Ovary (tissue), 9 donors: ENCODE measurements around the gene GSG1L. TPM values are rescaled to one million over a fixed set of nuclear protein-coding genes. Genes with fewer than 3 reads are reported as not detected.

ENCODE experiments used
- DNase-seq, 5 donors: peaks; one replicate each; pipeline ENCODE4 v3.0.0-alpha.2; 2019 to 2020
- H3K27ac ChIP-seq, 2 donors: fragments of 200-600 bp; one replicate each; pipeline versions ENCODE4 v1.5.1 to v1.8.0; 2019 to 2022
- H3K27me3 ChIP-seq: fragments of 200-600 bp; one replicate; pipeline ENCODE4 v1.8.0; 2022
- H3K36me3 ChIP-seq: fragments of 200-600 bp; sonication (generic); one replicate; pipeline ENCODE4 v1.5.1; 2019
- H3K4me1 ChIP-seq: one replicate; pipeline ENCODE4 v1.8.1; 2013; ENCODE audit warnings: mild to moderate bottlenecking, moderate library complexity; ENCODE audit not compliant: insufficient read depth
- H3K4me3 ChIP-seq: fragments of 200-600 bp; sonication (generic); one replicate; pipeline ENCODE4 v1.5.1; 2017
- H3K9me3 ChIP-seq, 2 donors: fragments of 200-600 bp in 1 of 2; sonication (generic) in 1 of 2; one replicate each; pipeline versions ENCODE4 v1.5.1 to v1.8.1; 2013 to 2019; ENCODE audit warnings: mild to moderate bottlenecking in 1 of 2, moderate library complexity in 1 of 2
- CTCF ChIP-seq, 3 donors: fragments of 450-650 bp in 2 of 3; fragments of 200-600 bp in 1 of 3; IDR thresholded peaks; one replicate each; pipeline versions ENCODE4 v1.5.1 to v1.8.0; 2016 to 2022; ENCODE audit warnings: antibody characterized with exemption in 3 of 3, mild to moderate bottlenecking in 1 of 3
- EP300 ChIP-seq: sonication (generic); formaldehyde crosslinking; IDR thresholded peaks from one replicate; pipeline ENCODE4 v1.6.1; 2017; ENCODE audit warnings: antibody characterized with exemption
- POLR2A ChIP-seq: fragments of 450-650 bp; IDR thresholded peaks from one replicate; pipeline ENCODE4 v1.6.1; 2017; ENCODE audit warnings: antibody characterized with exemption, mild to moderate bottlenecking, moderate library complexity
- WGBS, 3 donors: extraction: QIAGEN DNeasy Blood & Tissue Kit in 1 of 3; methylation state at CpG; one replicate each; pipeline versions ENCODE4 v1.1.5 to v1.1.7; 2013 to 2017; 5-methylcytosine and 5-hydroxymethylcytosine counted together
- intact Hi-C, 4 donors: fragments of 100-400 bp; cut with DNase I; formaldehyde crosslinking; loops; one replicate each; pipeline versions ENCODE4 v1.11.0 to v1.15.1; 2022 to 2023
- polyA plus RNA-seq, 2 donors: library from polyadenylated mRNA; stranded (reverse); fragments of 200-250 nt in 1 of 2; fragments of 350-450 nt in 1 of 2; fragmentation: Illumina TruSeq in 1 of 2; extraction: RNeasy Lipid Tissue Mini Kit (QIAGEN cat#74804) in 1 of 2; gene quantifications; one replicate each; pipeline ENCODE4 v1.2.3, GENCODE V29; 2013 to 2014
- total RNA-seq, 7 donors: library from RNA; depleted of rRNA in 2 of 7; stranded (reverse); fragments of >200 nt in 2 of 7; fragmentation: NEBNext Ultra II Directional in 3 of 7; extraction: Animal tissue kit (Norgen Biotek cat#: 25700) in 3 of 7; gene quantifications; one replicate each; pipeline versions ENCODE4 v1.1.0 to v1.2.4, GENCODE V29; 2016 to 2023
- donor health status: DM: no; HTN: no; CAD: no; lungs with moderate emphysema.
- donor health status: DM: no; HTN: no; CAD: no.
- donor health status: Bipolar disorder and iron deficiency.
- donor health status: DM: yes; HTN: yes; CAD: no.
- donor health status: DM: no; HTN: no; CAD: no.
- donor health status: DM: yes; HTN: yes; CAD: no.

The GSG1L gene
- total and polyA plus RNA-seq, 9 donors, result 0.30 to 1.1 (median 0.46) TPM; not detected in 4

- H3K4me3 ChIP-seq, result no peak overlapping the region
- no peaks in the 10 kb centered on the region for H3K9me3 ChIP-seq
- H3K27ac ChIP-seq, result no peak overlapping the region
- TF ChIP-seq POLR2A (no peak), EP300 (no peak), CTCF (IDR thresholded peaks at IDR 0.05) (no peak)
- H3K27me3 ChIP-seq, result no peaks in the 10 kb centered on the region
- no peaks in the 10 kb centered on the region for H3K4me1 ChIP-seq
- WGBS, 3 donors, result 25 to 54% (median 29%) methylated on average over 15 of the region's 15 CpGs
- no peaks in the 10 kb centered on the region for H3K36me3 ChIP-seq
- no peak for DNase-seq
- intact Hi-C loops, result loop anchor here in 1 of 4 donors (10.0 kb wide), 1 partner anchor 60 kb away; no protein-coding TSS in a partner anchor
Observed at GRCh38 chr16:28064706-28065249, 1.3 kb upstream of the GSG1L start.

- H3K36me3 ChIP-seq, result no peaks in the 10 kb centered on the region
- H3K4me1 ChIP-seq, result no peaks in the 10 kb centered on the region
- no peaks in the 10 kb centered on the region for H3K9me3 ChIP-seq
- 34 to 59% (median 40%) methylated on average over 2 to 3 of the region's 3 CpGs for WGBS, 3 donors
- H3K27ac ChIP-seq, result no peak overlapping the region
- TF ChIP-seq EP300 (no peak), POLR2A (no peak), CTCF (IDR thresholded peaks at IDR 0.05) (no peak)
- no peaks in the 10 kb centered on the region for H3K27me3 ChIP-seq
- DNase-seq, result no peak
- intact Hi-C loops, result loop anchor here in 1 of 4 donors (10.0 kb wide), 1 partner anchor 59 kb away; no protein-coding TSS in a partner anchor
- H3K4me3 ChIP-seq, result no peak overlapping the region
Observed at GRCh38 chr16:28064150-28064549, 636 bp upstream of the GSG1L start.

- Histone ChIP-seq H3K4me1 (no peaks in the 10 kb centered on the region), H3K27me3 (no peaks in the 10 kb centered on the region), H3K9me3 (no peaks in the 10 kb centered on the region), H3K4me3 (no peak overlapping the region), H3K27ac (no peak overlapping the region), H3K36me3 (no peaks in the 10 kb centered on the region)
- no peak for DNase-seq
- WGBS, 3 donors, result 0% methylated on average over 13 to 99 of the region's 99 CpGs
- TF ChIP-seq CTCF (IDR thresholded peaks at IDR 0.05), result no peak
- TF ChIP-seq POLR2A, result no peak
- TF ChIP-seq EP300, result no peak
- intact Hi-C loops, result loop anchor here in 1 of 4 donors (10.0 kb wide), 1 partner anchor 58 kb away; no protein-coding TSS in a partner anchor
Observed at GRCh38 chr16:28062847-28063521, 530 bp downstream of the GSG1L start.

GRCh38 chr16:28062261-28062846 is 1.2 kb downstream of the GSG1L start:
- WGBS, 3 donors, result 6 to 12% (median 8%) methylated on average over 34 to 39 of the region's 39 CpGs
- intact Hi-C loops, result loop anchor here in 1 of 4 donors (10.0 kb wide), 1 partner anchor 58 kb away; no protein-coding TSS in a partner anchor
- H3K4me3 ChIP-seq, result no peak overlapping the region

More at GRCh38 chr16:28062261-28062846, 1.2 kb downstream of the GSG1L start:
- Histone ChIP-seq H3K4me1 (no peaks in the 10 kb centered on the region), H3K9me3 (no peaks in the 10 kb centered on the region), H3K27ac (no peak overlapping the region), H3K36me3 (no peaks in the 10 kb centered on the region), H3K27me3 (no peaks in the 10 kb centered on the region)
- DNase-seq, result no peak
- TF ChIP-seq CTCF (IDR thresholded peaks at IDR 0.05), result no peak
- TF ChIP-seq EP300, result no peak
- TF ChIP-seq POLR2A, result no peak
